Heart right ventricle (tissue), 16 donors: ENCODE measurements around the gene PRR15L. TPM values are rescaled to one million over a fixed set of nuclear protein-coding genes. Genes with fewer than 3 reads are reported as not detected.

Experiments used
- ATAC-seq, 8 donors: fragments of 200-7000 bp; cut with Tn5 transposase; one replicate each; pipeline ENCODE4 v1.9.1; 2020; ENCODE audit warnings: mild to moderate bottlenecking in 8 of 8, moderate library complexity in 8 of 8, moderate number of reproducible peaks in 1 of 8
- DNase-seq, 2 donors: peaks; one replicate each; pipeline ENCODE4 v3.0.0-alpha.2; 2020
- H3K27ac ChIP-seq, 10 donors: fragments of 200-600 bp; sonication (generic) in 2 of 10; one replicate each; pipeline versions ENCODE4 v1.5.0 to v1.8.0; 2020 to 2022; ENCODE audit warnings: mild to moderate bottlenecking in 3 of 10
- H3K27me3 ChIP-seq, 7 donors: fragments of 200-600 bp; one replicate each; pipeline ENCODE4 v1.8.0; 2021 to 2022; ENCODE audit warnings: mild to moderate bottlenecking in 2 of 7
- H3K36me3 ChIP-seq, 9 donors: fragments of 200-600 bp; sonication (generic) in 1 of 9; one replicate each; pipeline versions ENCODE4 v1.5.0 to v1.8.0; 2020 to 2022; ENCODE audit warnings: mild to moderate bottlenecking in 2 of 9
- H3K4me1 ChIP-seq, 9 donors: fragments of 200-600 bp; sonication (generic) in 1 of 9; one replicate each; pipeline versions ENCODE4 v1.5.0 to v1.8.0; 2020 to 2022; ENCODE audit warnings: mild to moderate bottlenecking in 4 of 9
- H3K4me3 ChIP-seq, 10 donors: fragments of 200-600 bp; sonication (generic) in 2 of 10; one replicate each; pipeline versions ENCODE4 v1.5.0 to v1.8.0; 2020 to 2022; ENCODE audit warnings: mild to moderate bottlenecking in 7 of 10, moderate library complexity in 2 of 10
- H3K9me3 ChIP-seq, 11 donors: fragments of 200-600 bp in 10 of 11; sonication (generic) in 2 of 11; one replicate each; pipeline versions ENCODE4 v1.5.0 to v1.8.0; 2013 to 2022; ENCODE audit warnings: mild to moderate bottlenecking in 2 of 11, control low read depth in 1 of 11, moderate library complexity in 1 of 11
- CTCF ChIP-seq, 9 donors: fragments of 200-600 bp; sonication (generic) in 2 of 9; IDR thresholded peaks; one replicate each; pipeline versions ENCODE4 v1.5.0 to v1.8.0; 2021 to 2022; ENCODE audit warnings: antibody characterized with exemption in 9 of 9, mild to moderate bottlenecking in 5 of 9, moderate library complexity in 1 of 9
- WGBS, 2 donors: extraction: QIAGEN DNeasy Blood & Tissue Kit; methylation state at CpG; one replicate each; pipeline ENCODE4 v1.1.7; 2013; ENCODE audit warnings: inconsistent platforms in 1 of 2; 5-methylcytosine and 5-hydroxymethylcytosine counted together
- intact Hi-C, 10 donors: fragments of 100-400 bp; cut with DNase I; formaldehyde crosslinking; loops; one replicate each; pipeline versions ENCODE4 v1.11.1 to v1.14.2; 2022
- polyA plus RNA-seq, 2 donors: library from polyadenylated mRNA; stranded (reverse); fragments of 200-250 nt; gene quantifications; one replicate each; pipeline ENCODE4 v1.2.3, GENCODE V29; 2013
- total RNA-seq, 10 donors: library from RNA; stranded (reverse); fragmentation: NEBNext Ultra II Directional in 3 of 10; extraction: Animal tissue kit (Norgen Biotek cat#: 25700) in 3 of 10; gene quantifications; one replicate each; pipeline versions ENCODE4 v1.2.1 to v1.2.4, GENCODE V29; 2021 to 2023
- donor health status: Arrhythmogenic right ventricular cardiomyopathy.
- donor health status: ischemic (EF 13 %, LVEDD 7.1; RV severe dilation, severe dysfunction).
- donor health status: healthy with polysubstance abuse.
- donor health status: DM: no; HTN: yes; CAD: no.
- donor health status: DM: no; HTN: no; CAD: no.
- donor health status: ischemic (EF 25% LVEDD 6.9; RV normal size, moderate dysfunction).
- donor health status: ischemic (EF 25% LVEDD 5.7; RV mildly dilated, moderate dysfunction).
- donor health status: healthy.
- donor health status: DM: yes; HTN: yes; CAD: no.
- donor health status: Ischemic cardiomyopathy.
- donor health status: ischemic (EF 35%, LVEDD 5.7; RV mildly dilated, moderate dysfunction).
- donor health status: nonischemic (EF 11% LVEDD 7.7; RV severe dilation, severe dysfunction).
- donor health status: DM: yes; HTN: yes; CAD: no.
- donor health status: PGD.
- donor health status: ischemic (EF 29% LVEDD 5.4; RV normal size, mild dysfunction).
- donor health status: nonischemic (EF 23%, LVEDD 6.1; RV moderate dilation, normal function).

The PRR15L gene
- total and polyA plus RNA-seq, 12 donors = not detected

GRCh38 chr17:47934856-47935255 lies 22.8 kb downstream of the PRR15L start:
- H3K27me3 ChIP-seq = no peaks in the 10 kb centered on the region
- H3K9me3 ChIP-seq = no peaks in the 10 kb centered on the region
- H3K4me3 ChIP-seq = no peak overlapping the region
- DNase-seq (no peak), ATAC-seq (no peak)
- intact Hi-C loops = no loop called here
- peaks cover 0 to 7% (median 1%) of the 10 kb centered on the region in 9 donors for H3K4me1 ChIP-seq
- H3K36me3 ChIP-seq = peaks cover 0 to 25% (median 0%) of the 10 kb centered on the region in 9 donors
- no peak for TF ChIP-seq CTCF (IDR thresholded peaks at IDR 0.05)
- 76 to 95% methylated on average over 1 of the region's 1 CpG for WGBS, 2 donors
- no peak overlapping the region for H3K27ac ChIP-seq

- no peak overlapping the region for H3K4me3 ChIP-seq
- H3K36me3 ChIP-seq = peaks cover 0 to 54% (median 0%) of the 10 kb centered on the region in 9 donors
- H3K4me1 ChIP-seq = peaks cover 0 to 22% (median 8%) of the 10 kb centered on the region in 9 donors
- no peaks in the 10 kb centered on the region for H3K27me3 ChIP-seq
- WGBS, 2 donors = 83 to 85% methylated on average over 4 of the region's 4 CpGs
- intact Hi-C loops = no loop called here
- DNase-seq = no peak
- ATAC-seq = no peak
- no peak overlapping the region for H3K27ac ChIP-seq
- no peak for TF ChIP-seq CTCF (IDR thresholded peaks at IDR 0.05)
- H3K9me3 ChIP-seq = no peaks in the 10 kb centered on the region
These were observed 25.8 kb downstream of the PRR15L start for GRCh38 chr17:47931848-47932247.

GRCh38 chr17:47929218-47930000 lies 28.3 kb downstream of the PRR15L start:
- WGBS, 2 donors = 67 to 72% methylated on average over 10 of the region's 10 CpGs
- no peaks in the 10 kb centered on the region for H3K9me3 ChIP-seq
- H3K27ac ChIP-seq = peak overlapping the region in 9 of 10 donors; percentile 25 to 73 (median 55)
- H3K27me3 ChIP-seq = no peaks in the 10 kb centered on the region
- TF ChIP-seq CTCF (IDR thresholded peaks at IDR 0.05) = no peak
- intact Hi-C loops = no loop called here
- DNase-seq (peak in 1 of 2 donors; percentile 31), ATAC-seq (peak; percentile 57 to 87 (median 69))
- peaks cover 0 to 79% (median 20%) of the 10 kb centered on the region in 9 donors for H3K36me3 ChIP-seq
- H3K4me3 ChIP-seq = no peak overlapping the region
- peaks cover 0 to 22% (median 8%) of the 10 kb centered on the region in 9 donors for H3K4me1 ChIP-seq

- Histone ChIP-seq H3K27ac (peak overlapping the region in 5 of 10 donors; percentile 51 to 73 (median 67)), H3K4me1 (peaks cover 0 to 22% (median 8%) of the 10 kb centered on the region in 9 donors), H3K9me3 (no peaks in the 10 kb centered on the region), H3K36me3 (peaks cover 0 to 89% (median 29%) of the 10 kb centered on the region in 9 donors), H3K4me3 (no peak overlapping the region), H3K27me3 (no peaks in the 10 kb centered on the region)
- no peak for ATAC-seq
- DNase-seq = no peak
- intact Hi-C loops = no loop called here
- no peak for TF ChIP-seq CTCF (IDR thresholded peaks at IDR 0.05)
- 85 to 91% methylated on average over 2 of the region's 2 CpGs for WGBS, 2 donors
These were observed 29.3 kb downstream of the PRR15L start for GRCh38 chr17:47928415-47928814.
